Heart left ventricle (tissue), 16 donors: ENCODE results near the gene ZNF44. TPM values are rescaled to one million over a fixed set of nuclear protein-coding genes. Genes with fewer than 3 reads are reported as not detected.

ENCODE experiments used
- ATAC-seq, 4 donors: fragments of 200-7000 bp; cut with Tn5 transposase; one replicate each; pipeline ENCODE4 v1.9.1; 2020 to 2022; ENCODE audit warnings: moderate library complexity in 4 of 4, mild to moderate bottlenecking in 3 of 4, moderate number of reproducible peaks in 1 of 4
- DNase-seq, 5 donors: peaks; one replicate each; pipeline ENCODE4 v3.0.0-alpha.2; 2020
- H3K27ac ChIP-seq, 12 donors: fragments of 200-600 bp; sonication (generic) in 4 of 12; one replicate each; pipeline versions ENCODE4 v1.5.0 to v1.8.0; 2016 to 2022; ENCODE audit warnings: mild to moderate bottlenecking in 2 of 12
- H3K27me3 ChIP-seq, 9 donors: fragments of 200-600 bp; sonication (generic) in 2 of 9; one replicate each; pipeline versions ENCODE4 v1.5.1 to v1.8.0; 2016 to 2022; ENCODE audit warnings: mild to moderate bottlenecking in 3 of 9
- H3K36me3 ChIP-seq, 9 donors: fragments of 200-600 bp; sonication (generic) in 2 of 9; one replicate each; pipeline versions ENCODE4 v1.5.0 to v1.8.0; 2018 to 2022; ENCODE audit warnings: mild to moderate bottlenecking in 2 of 9
- H3K4me1 ChIP-seq, 12 donors: fragments of 200-600 bp; sonication (generic) in 4 of 12; one replicate each; pipeline versions ENCODE4 v1.5.0 to v1.8.0; 2016 to 2022; ENCODE audit warnings: mild to moderate bottlenecking in 3 of 12
- H3K4me3 ChIP-seq, 12 donors: fragments of 200-600 bp; sonication (generic) in 4 of 12; one replicate each; pipeline versions ENCODE4 v1.5.0 to v1.8.0; 2017 to 2022; ENCODE audit warnings: mild to moderate bottlenecking in 9 of 12, moderate library complexity in 4 of 12
- H3K9me3 ChIP-seq, 12 donors: fragments of 200-600 bp; sonication (generic) in 4 of 12; one replicate each; pipeline versions ENCODE4 v1.5.0 to v1.8.0; 2016 to 2022; ENCODE audit warnings: mild to moderate bottlenecking in 1 of 12
- POLR2A ChIP-seq, 2 donors: fragments of 450-650 bp; IDR thresholded peaks; one replicate each; pipeline ENCODE4 v1.6.1; 2017; ENCODE audit warnings: antibody characterized with exemption in 2 of 2, mild to moderate bottlenecking in 2 of 2, moderate library complexity in 2 of 2
- WGBS, 4 donors: extraction: QIAGEN DNeasy Blood & Tissue Kit in 2 of 4; methylation state at CpG; one replicate each; pipeline versions ENCODE4 v1.1.5 to v1.1.7; 2013 to 2018; 5-methylcytosine and 5-hydroxymethylcytosine counted together
- intact Hi-C, 10 donors: fragments of 100-400 bp; cut with DNase I; formaldehyde crosslinking; loops; one replicate each; pipeline versions ENCODE4 v1.11.1 to v1.14.2; 2022
- polyA plus RNA-seq, 2 donors: library from polyadenylated mRNA; stranded (reverse); fragments of 200-250 nt; gene quantifications; one replicate each; pipeline ENCODE4 v1.2.3, GENCODE V29; 2013
- total RNA-seq, 9 donors: library from RNA; depleted of rRNA in 2 of 9; stranded (reverse); fragments of >200 nt in 2 of 9; fragmentation: NEBNext Ultra II Directional in 3 of 9; extraction: Animal tissue kit (Norgen Biotek cat#: 25700) in 3 of 9; gene quantifications; one replicate each; pipeline versions ENCODE4 v1.1.0 to v1.2.4, GENCODE V29; 2016 to 2023
- TF ChIP-seq, protein P1 (sequence below), 12 donors: fragments of 200-600 bp; sonication (generic) in 4 of 12; IDR thresholded peaks; one replicate each; pipeline versions ENCODE4 v1.5.0 to v1.8.0; 2018 to 2022; ENCODE audit warnings: antibody characterized with exemption in 12 of 12, mild to moderate bottlenecking in 5 of 12
- donor health status: ischemic (EF 13 %, LVEDD 7.1; RV severe dilation, severe dysfunction).
- donor health status: healthy with polysubstance abuse.
- donor health status: DM: no; HTN: yes; CAD: no.
- donor health status: DM: no; HTN: no; CAD: no.
- donor health status: ischemic (EF 25% LVEDD 6.9; RV normal size, moderate dysfunction).
- donor health status: ischemic (EF 25% LVEDD 5.7; RV mildly dilated, moderate dysfunction).
- donor health status: healthy.
- donor health status: DM: yes; HTN: yes; CAD: no.
- donor health status: ischemic (EF 35%, LVEDD 5.7; RV mildly dilated, moderate dysfunction).
- donor health status: nonischemic (EF 11% LVEDD 7.7; RV severe dilation, severe dysfunction).
- donor health status: DM: yes; HTN: yes; CAD: no.
- donor health status: PGD.
- donor health status: ischemic (EF 29% LVEDD 5.4; RV normal size, mild dysfunction).
- donor health status: nonischemic (EF 23%, LVEDD 6.1; RV moderate dilation, normal function).

ZNF44 gene
- total and polyA plus RNA-seq, 11 donors: 4.3 to 13.7 (median 9.0) TPM

DNA sequence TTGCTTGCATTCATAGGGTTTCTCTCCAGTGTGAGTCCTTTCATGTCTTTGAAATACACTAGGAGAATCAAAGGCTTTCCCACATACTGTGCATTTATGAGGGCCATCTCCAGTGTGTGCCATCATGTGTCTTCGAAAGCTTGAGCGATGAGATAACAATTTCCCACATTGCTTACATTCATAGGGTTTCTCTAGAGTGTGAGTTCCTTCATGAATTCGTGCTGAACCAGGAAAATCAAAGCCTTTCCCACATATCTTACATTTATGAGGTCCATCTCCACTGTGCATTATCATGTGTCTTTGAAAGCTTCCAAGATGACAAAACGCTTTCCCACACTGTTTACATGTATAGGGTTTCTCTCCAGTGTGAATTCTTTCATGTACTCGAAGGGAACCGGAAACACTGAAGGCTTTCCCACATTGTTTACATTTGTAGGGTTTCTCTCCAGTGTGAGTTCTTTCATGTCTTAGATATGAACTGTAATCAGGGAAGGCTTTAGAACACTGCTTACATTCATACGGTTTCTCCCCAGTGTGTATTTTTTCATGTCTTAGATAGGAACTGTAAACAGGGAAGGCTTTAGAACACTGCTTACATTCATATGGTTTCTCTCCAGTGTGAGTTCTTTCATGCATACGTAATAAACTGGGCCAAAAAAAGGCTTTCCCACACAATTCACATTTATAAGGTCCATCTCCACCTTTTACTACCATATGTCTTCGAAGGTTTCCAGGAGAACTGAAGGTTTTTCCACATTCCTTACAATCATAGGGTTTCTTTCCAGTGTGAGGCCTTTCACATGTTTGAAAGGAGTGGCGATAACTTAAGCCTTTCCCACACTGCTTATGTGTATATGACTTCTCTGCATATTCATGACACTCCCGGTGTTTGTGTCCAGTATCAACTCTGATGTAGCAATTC lies 21.4 kb downstream of the ZNF44 start:
- ATAC-seq: no peak
- H3K9me3 ChIP-seq: peaks cover 0 to 99% (median 40%) of the 10 kb centered on the region in 12 donors
- TF ChIP-seq, protein P1, sequence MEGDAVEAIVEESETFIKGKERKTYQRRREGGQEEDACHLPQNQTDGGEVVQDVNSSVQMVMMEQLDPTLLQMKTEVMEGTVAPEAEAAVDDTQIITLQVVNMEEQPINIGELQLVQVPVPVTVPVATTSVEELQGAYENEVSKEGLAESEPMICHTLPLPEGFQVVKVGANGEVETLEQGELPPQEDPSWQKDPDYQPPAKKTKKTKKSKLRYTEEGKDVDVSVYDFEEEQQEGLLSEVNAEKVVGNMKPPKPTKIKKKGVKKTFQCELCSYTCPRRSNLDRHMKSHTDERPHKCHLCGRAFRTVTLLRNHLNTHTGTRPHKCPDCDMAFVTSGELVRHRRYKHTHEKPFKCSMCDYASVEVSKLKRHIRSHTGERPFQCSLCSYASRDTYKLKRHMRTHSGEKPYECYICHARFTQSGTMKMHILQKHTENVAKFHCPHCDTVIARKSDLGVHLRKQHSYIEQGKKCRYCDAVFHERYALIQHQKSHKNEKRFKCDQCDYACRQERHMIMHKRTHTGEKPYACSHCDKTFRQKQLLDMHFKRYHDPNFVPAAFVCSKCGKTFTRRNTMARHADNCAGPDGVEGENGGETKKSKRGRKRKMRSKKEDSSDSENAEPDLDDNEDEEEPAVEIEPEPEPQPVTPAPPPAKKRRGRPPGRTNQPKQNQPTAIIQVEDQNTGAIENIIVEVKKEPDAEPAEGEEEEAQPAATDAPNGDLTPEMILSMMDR (IDR thresholded peaks at IDR 0.05): no peak
- no peak for TF ChIP-seq POLR2A (IDR thresholded peaks at IDR 0.05)
- peaks cover 0 to 1% (median 0%) of the 10 kb centered on the region in 12 donors for H3K4me1 ChIP-seq
- no peak overlapping the region for H3K27ac ChIP-seq
- H3K4me3 ChIP-seq: no peak overlapping the region
- no peaks in the 10 kb centered on the region for H3K27me3 ChIP-seq
- intact Hi-C loops: no loop called here
- WGBS, 4 donors: 96 to 98% (median 97%) methylated on average over 11 of the region's 11 CpGs
- no peak for DNase-seq
- peaks cover 7 to 78% (median 49%) of the 10 kb centered on the region in 9 donors for H3K36me3 ChIP-seq

DNA sequence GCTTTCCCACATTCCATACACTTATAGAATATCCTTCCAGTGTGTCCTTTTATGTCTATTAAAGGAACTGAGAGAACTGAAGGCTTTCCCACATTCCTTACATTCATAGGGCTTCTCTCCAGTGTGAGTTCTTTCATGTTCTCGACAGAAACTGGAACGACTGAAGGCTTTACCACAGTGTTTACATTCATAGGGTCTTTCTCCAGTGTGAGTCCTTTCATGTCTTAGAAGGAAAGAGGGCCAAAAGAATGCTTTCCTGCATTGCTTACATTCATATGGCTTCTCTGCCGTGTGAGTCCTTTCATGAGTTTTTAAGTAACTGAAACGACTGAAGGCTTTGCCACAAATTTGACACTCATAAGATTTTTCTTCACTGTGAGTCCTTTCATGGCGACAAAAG lies 22.3 kb downstream of the ZNF44 start:
- Histone ChIP-seq H3K27me3 (no peaks in the 10 kb centered on the region), H3K9me3 (peaks cover 0 to 93% (median 40%) of the 10 kb centered on the region in 12 donors), H3K4me3 (no peak overlapping the region), H3K36me3 (peaks cover 7 to 78% (median 49%) of the 10 kb centered on the region in 9 donors), H3K27ac (no peak overlapping the region), H3K4me1 (no peaks in the 10 kb centered on the region)
- DNase-seq: no peak
- no peak for ATAC-seq
- intact Hi-C loops: no loop called here
- TF ChIP-seq, protein P1 (IDR thresholded peaks at IDR 0.05): no peak
- no peak for TF ChIP-seq POLR2A (IDR thresholded peaks at IDR 0.05)
- 95 to 99% (median 96%) methylated on average over 5 of the region's 5 CpGs for WGBS, 4 donors

DNA sequence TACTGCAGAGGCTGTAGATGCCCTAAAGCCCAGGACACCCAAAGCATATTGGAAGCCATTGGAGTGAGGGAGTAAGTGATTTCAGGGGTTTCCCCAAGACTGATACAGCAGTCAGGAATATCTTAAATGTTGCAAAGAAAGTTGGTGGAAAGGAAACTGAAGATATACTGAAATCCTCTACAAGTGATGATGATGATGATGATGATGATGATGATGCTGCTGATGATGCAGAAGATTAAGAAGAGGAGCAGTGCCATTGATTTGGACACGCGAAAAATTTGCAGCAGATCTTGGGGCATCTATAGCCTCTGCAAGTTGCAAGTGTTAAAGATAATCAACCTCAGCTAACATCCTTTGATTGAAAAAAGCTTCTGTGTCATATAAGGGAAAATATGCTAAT lies 23.8 kb downstream of the ZNF44 start:
- 93 to 99% (median 96%) methylated on average over 2 of the region's 2 CpGs for WGBS, 4 donors
- H3K27me3 ChIP-seq: no peaks in the 10 kb centered on the region
- H3K9me3 ChIP-seq: peaks cover 0 to 93% (median 43%) of the 10 kb centered on the region in 12 donors
- H3K36me3 ChIP-seq: peaks cover 7 to 68% (median 47%) of the 10 kb centered on the region in 9 donors
- no peak overlapping the region for H3K27ac ChIP-seq
- intact Hi-C loops: no loop called here
- no peak overlapping the region for H3K4me3 ChIP-seq
- no peak for TF ChIP-seq POLR2A (IDR thresholded peaks at IDR 0.05)
- TF ChIP-seq, protein P1 (IDR thresholded peaks at IDR 0.05): no peak
- no peaks in the 10 kb centered on the region for H3K4me1 ChIP-seq
- ATAC-seq (no peak), DNase-seq (no peak)

DNA sequence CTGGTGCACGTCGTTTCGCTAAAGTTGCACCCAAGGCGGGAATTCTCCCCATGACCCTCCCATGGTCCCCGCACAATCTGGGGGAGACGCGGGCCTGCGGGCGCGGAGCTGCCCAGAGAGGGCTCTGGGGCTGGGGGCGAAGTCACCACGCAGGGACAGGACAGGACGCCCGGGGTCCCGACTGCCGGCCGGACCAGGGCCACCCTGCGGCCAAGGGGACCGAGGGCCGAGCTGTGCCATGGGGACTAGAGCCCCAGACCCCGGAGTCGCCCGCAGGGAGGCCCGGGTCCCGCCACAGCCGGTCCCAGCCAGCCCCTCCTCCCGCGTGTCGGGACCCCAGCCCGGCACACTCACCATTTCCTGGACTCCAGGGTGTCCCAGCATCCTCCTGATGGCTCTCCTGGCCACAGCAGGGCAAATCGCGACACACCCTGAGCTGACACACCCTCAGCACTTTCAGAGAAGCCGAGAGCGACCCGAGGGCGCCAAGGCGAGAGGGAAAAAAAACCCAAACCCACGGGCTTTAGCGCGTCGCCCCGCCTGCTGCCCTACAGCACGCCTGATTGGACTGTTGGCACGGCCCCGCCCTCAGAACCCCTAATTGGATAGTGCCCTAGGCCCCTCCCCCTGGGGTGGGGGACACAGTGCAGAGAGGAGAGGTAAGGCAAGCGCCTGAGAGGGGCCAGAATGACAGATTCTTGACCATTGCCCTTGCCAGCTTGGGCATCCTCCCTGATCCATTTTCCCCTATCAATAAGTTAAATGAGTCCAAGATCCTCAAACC lies 28.6 kb downstream of the ZNF44 start:
- WGBS, 4 donors: 70 to 76% (median 72%) methylated on average over 32 to 46 of the region's 46 CpGs
- no peak overlapping the region for H3K4me3 ChIP-seq
- peaks cover 0 to 89% (median 11%) of the 10 kb centered on the region in 12 donors for H3K9me3 ChIP-seq
- no peak for DNase-seq
- no peak for TF ChIP-seq POLR2A (IDR thresholded peaks at IDR 0.05)
- TF ChIP-seq, protein P1 (IDR thresholded peaks at IDR 0.05): no peak
- peaks cover 0 to 22% (median 6%) of the 10 kb centered on the region in 9 donors for H3K36me3 ChIP-seq
- H3K27me3 ChIP-seq: no peaks in the 10 kb centered on the region
- intact Hi-C loops: no loop called here
- peak in 2 of 4 donors; percentile 24 to 45 for ATAC-seq
- H3K27ac ChIP-seq: no peak overlapping the region
- H3K4me1 ChIP-seq: no peaks in the 10 kb centered on the region
